Endothelial cell (in vitro differentiated cells): Measurements from ENCODE around the gene GBP1. TPM values are rescaled to one million over a fixed set of nuclear protein-coding genes. Genes with fewer than 3 reads are reported as not detected.
"Not testable (repeated sequence)": the region's sequence is repeated elsewhere in the genome, so short reads cannot be mapped to it uniquely, and the experiment has no call there.

Experiments used
- DNase-seq: peaks from one replicate; pipeline ENCODE4 v3.0.0; 2021; ENCODE audit warnings: low spot score
- H3K27ac Mint-ChIP-seq: one replicate; pipeline ENCODE4 v1.8.0; 2021; ENCODE audit warnings: mixed read lengths, inconsistent platforms; ENCODE audit not compliant: unreplicated experiment
- H3K27me3 Mint-ChIP-seq: one replicate; pipeline ENCODE4 v1.8.0; 2021; ENCODE audit warnings: mild to moderate bottlenecking, moderate library complexity, mixed read lengths, inconsistent platforms; ENCODE audit not compliant: unreplicated experiment
- H3K36me3 Mint-ChIP-seq: one replicate; pipeline ENCODE4 v1.8.0; 2021; ENCODE audit warnings: mild to moderate bottlenecking, low read depth, mixed read lengths, inconsistent platforms; ENCODE audit not compliant: unreplicated experiment
- H3K4me1 Mint-ChIP-seq: one replicate; pipeline ENCODE4 v1.8.0; 2021; ENCODE audit warnings: mild to moderate bottlenecking, mixed read lengths, inconsistent platforms; ENCODE audit not compliant: unreplicated experiment
- H3K4me3 Mint-ChIP-seq: one replicate; pipeline ENCODE4 v1.8.0; 2021; ENCODE audit warnings: mild to moderate bottlenecking, mixed read lengths, inconsistent platforms; ENCODE audit not compliant: unreplicated experiment
- H3K9me3 Mint-ChIP-seq: one replicate; pipeline ENCODE4 v1.8.0; 2021; ENCODE audit warnings: mixed read lengths, inconsistent platforms; ENCODE audit not compliant: unreplicated experiment
- CTCF ChIP-seq: fragments of 200-600 bp; sonication (generic); IDR thresholded peaks from one replicate; pipeline ENCODE4 v1.5.0; 2021; ENCODE audit warnings: antibody characterized with exemption; ENCODE audit not compliant: unreplicated experiment
- total RNA-seq: library from RNA; stranded (reverse); fragmentation: NEBNext Ultra II Directional; extraction: Animal tissue kit (Norgen Biotek cat#: 25700); gene quantifications from one replicate; pipeline ENCODE4 v1.2.1, GENCODE V29; 2021; ENCODE audit not compliant: unreplicated experiment

Gene GBP1
- total RNA-seq, 1 donor from 2014 or later, result 9.9 TPM

GRCh38 chr1:89047734-89048133 lies 17.3 kb downstream of the GBP1 start:
- no peak for DNase-seq
- Mint-ChIP-seq H3K27me3 (peaks cover 5% of the 10 kb centered on the region), H3K9me3 (no peaks in the 10 kb centered on the region), H3K27ac (no peak overlapping the region), H3K36me3 (peaks cover 17% of the 10 kb centered on the region), H3K4me3 (no peak overlapping the region), H3K4me1 (peaks cover 11% of the 10 kb centered on the region)
- TF ChIP-seq CTCF, result no peak

- DNase-seq, H3K27me3 Mint-ChIP-seq, H3K9me3 Mint-ChIP-seq, H3K4me3 Mint-ChIP-seq, H3K27ac Mint-ChIP-seq: not testable (repeated sequence)
- H3K4me1 Mint-ChIP-seq, result peaks cover 11% of the 10 kb centered on the region
- peaks cover 25% of the 10 kb centered on the region for H3K36me3 Mint-ChIP-seq
Measured at GRCh38 chr1:89046318-89047183, 18.5 kb downstream of the GBP1 start.

GRCh38 chr1:89044970-89045721 lies 19.9 kb downstream of the GBP1 start:
- H3K27ac Mint-ChIP-seq, result no peak overlapping the region

GRCh38 chr1:89043940-89044339 lies 21.1 kb downstream of the GBP1 start:
- no peak for DNase-seq
- peak overlapping the region; percentile 69 for H3K4me3 Mint-ChIP-seq
- H3K27ac Mint-ChIP-seq, result no peak overlapping the region
- H3K27me3 Mint-ChIP-seq, result peaks cover 3% of the 10 kb centered on the region
- peaks cover 22% of the 10 kb centered on the region for H3K36me3 Mint-ChIP-seq
- no peak for TF ChIP-seq CTCF
- H3K4me1 Mint-ChIP-seq, result peaks cover 5% of the 10 kb centered on the region
- H3K9me3 Mint-ChIP-seq, result peaks cover 5% of the 10 kb centered on the region

More at GRCh38 chr1:89044970-89045721, 19.9 kb downstream of the GBP1 start:
- no peak overlapping the region for H3K4me3 Mint-ChIP-seq
- peaks cover 7% of the 10 kb centered on the region for H3K27me3 Mint-ChIP-seq
- H3K36me3 Mint-ChIP-seq, result peaks cover 20% of the 10 kb centered on the region
- peaks cover 5% of the 10 kb centered on the region for H3K9me3 Mint-ChIP-seq
- no peak for DNase-seq
- H3K4me1 Mint-ChIP-seq, result peaks cover 8% of the 10 kb centered on the region
- no peak for TF ChIP-seq CTCF

- no peak for DNase-seq
- Mint-ChIP-seq H3K9me3 (peaks cover 5% of the 10 kb centered on the region), H3K4me3 (no peak overlapping the region), H3K36me3 (peaks cover 23% of the 10 kb centered on the region), H3K4me1 (peaks cover 5% of the 10 kb centered on the region), H3K27ac (no peak overlapping the region), H3K27me3 (peaks cover 3% of the 10 kb centered on the region)
- TF ChIP-seq CTCF, result no peak
Measured at GRCh38 chr1:89042491-89042890, 22.5 kb downstream of the GBP1 start.
